ENCODE data around the gene ZNF618.

Gene ZNF618

DNA sequence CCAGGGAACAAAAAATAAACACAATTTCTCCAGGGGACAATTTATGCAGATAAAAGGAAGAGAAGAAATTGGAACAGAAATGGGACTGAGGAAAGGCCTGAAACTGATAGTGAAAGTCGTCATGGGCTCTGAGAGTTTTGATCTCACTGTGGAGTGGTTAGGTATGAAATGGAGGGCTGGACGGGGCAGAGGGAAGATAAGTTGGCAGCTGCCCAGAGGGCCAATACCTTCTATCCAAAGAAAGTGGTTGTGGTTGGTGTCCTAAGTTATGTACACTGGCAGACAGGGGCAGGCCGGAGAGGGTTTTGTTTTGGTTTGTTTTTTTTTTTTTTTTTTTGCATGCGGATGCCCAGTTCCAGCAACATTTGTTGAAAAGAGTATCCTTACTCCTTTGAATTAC lies 46.1 kb downstream of the ZNF618 start:
- TF ChIP-seq, protein P1, sequence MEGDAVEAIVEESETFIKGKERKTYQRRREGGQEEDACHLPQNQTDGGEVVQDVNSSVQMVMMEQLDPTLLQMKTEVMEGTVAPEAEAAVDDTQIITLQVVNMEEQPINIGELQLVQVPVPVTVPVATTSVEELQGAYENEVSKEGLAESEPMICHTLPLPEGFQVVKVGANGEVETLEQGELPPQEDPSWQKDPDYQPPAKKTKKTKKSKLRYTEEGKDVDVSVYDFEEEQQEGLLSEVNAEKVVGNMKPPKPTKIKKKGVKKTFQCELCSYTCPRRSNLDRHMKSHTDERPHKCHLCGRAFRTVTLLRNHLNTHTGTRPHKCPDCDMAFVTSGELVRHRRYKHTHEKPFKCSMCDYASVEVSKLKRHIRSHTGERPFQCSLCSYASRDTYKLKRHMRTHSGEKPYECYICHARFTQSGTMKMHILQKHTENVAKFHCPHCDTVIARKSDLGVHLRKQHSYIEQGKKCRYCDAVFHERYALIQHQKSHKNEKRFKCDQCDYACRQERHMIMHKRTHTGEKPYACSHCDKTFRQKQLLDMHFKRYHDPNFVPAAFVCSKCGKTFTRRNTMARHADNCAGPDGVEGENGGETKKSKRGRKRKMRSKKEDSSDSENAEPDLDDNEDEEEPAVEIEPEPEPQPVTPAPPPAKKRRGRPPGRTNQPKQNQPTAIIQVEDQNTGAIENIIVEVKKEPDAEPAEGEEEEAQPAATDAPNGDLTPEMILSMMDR (IDR thresholded peaks at IDR 0.05; ENCODE audit: insufficient read depth, missing control alignments) = no peak
- DNase-seq (ENCODE audit: insufficient read length, low spot score) (no peak), FAIRE-seq (no peak)

DNA sequence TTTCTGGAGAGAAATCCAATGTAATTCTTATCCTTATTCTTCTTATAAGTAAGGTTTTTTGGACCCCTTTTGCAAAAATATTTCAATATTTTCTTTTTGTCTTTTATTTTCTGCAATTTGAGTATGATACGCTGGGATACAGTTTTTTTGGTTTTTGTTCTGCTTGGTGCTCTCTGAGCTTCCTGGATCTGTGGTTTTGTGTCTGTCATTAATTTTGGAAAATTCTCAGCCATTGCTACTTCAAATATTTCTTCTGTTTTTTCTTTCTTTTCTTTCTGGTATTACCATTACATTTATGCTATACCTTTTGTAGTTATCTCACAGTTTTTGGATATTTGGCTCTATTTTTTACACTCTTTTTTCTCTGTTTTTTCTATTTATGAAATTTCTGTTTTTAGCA lies 50.1 kb downstream of the ZNF618 start:
- no peak for FAIRE-seq
- TF ChIP-seq, protein P1 (IDR thresholded peaks at IDR 0.05; ENCODE audit: insufficient read depth, missing control alignments) = no peak

GRCh38 chr9:113927277-113927676 lies 51.2 kb downstream of the ZNF618 start:
- TF ChIP-seq, protein P1 (IDR thresholded peaks at IDR 0.05; ENCODE audit: insufficient read depth, missing control alignments) = no peak
- no peak for FAIRE-seq
- DNase-seq (ENCODE audit: insufficient read length, low spot score) = no peak

More for the DNA sequence above, 50.1 kb downstream of the ZNF618 start:
- DNase-seq (ENCODE audit: insufficient read length, low spot score) = no peak

DNA sequence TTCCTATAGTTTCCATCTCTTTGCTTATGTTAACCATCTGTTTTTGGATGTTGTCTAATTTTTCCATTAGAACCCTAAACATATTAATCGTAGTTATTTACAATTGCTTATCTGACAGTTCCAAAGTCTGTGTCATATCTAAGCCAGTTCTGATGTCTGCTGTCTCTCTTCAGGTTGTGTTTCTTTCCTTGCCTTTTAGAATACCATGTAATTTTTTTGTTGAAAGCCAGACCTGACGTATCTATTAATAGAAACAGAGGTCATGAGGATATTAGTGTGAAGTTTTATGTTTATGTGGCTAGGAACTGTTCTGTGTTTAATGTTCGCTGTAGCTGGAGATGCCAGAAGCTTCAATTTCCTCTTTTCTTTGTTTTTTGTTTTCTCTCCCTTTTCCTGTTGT lies 52.2 kb downstream of the ZNF618 start:
- DNase-seq (ENCODE audit: insufficient read length, low spot score) (no peak), FAIRE-seq (no peak)
- TF ChIP-seq, protein P1 (IDR thresholded peaks at IDR 0.05; ENCODE audit: insufficient read depth, missing control alignments) = no peak

DNA sequence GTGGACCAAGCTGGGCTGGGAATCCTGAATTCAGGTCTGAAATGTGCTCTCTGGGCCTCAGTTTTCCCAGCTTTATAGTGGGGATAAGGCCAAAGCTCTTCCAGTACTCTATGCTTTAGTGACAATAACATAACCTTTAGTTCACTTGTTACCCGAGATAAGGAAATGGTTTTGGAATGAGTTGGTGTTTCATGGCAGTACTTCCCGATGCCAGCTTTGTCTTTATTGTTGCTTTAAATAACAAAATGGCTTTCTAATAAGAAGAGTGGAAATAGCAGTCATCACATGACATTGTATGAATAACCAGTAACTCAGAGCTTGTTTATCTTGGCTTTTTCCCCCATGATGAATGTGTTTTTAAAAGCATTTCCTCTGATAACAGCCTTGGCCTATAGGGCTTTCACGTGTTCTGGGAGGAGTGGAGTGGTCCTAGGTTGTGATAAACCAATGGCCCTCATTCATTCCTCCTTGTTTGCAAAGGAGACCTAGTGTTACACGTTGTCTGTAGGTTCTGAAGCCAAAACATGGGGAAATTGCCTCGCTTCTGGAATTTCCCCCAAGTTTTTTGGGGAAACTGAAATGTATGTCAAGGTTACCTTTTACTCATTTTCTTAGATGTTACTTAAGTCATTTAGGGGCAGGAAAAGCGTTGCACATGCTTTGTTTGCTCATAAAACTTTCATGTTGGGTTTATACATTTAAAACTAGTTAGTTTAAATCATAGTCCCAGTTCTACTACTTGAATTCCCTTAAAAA lies 53.7 kb downstream of the ZNF618 start:
- FAIRE-seq (no peak), DNase-seq (ENCODE audit: insufficient read length, low spot score) (no peak)
- TF ChIP-seq, protein P1 (IDR thresholded peaks at IDR 0.05; ENCODE audit: insufficient read depth, missing control alignments) = no peak

DNA sequence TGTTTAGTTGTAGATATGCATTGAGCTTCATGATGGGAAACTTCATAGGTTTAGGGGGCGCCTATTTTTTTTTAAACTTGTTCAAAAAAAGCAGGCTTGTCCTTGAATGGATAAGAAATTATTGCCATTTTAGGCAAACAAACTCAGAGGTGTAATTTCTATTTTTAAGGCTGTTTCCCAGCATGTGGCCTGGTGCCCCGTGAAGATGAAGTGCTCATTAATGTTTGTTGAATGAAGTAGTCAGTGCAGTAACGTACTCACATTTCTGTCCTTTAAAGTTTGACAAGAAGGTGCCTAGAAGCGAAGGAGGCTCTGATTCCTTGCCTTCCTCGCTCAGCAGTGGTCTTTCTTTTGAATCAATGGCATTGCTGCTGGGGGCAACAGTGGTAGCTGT lies 54.3 kb downstream of the ZNF618 start:
- DNase-seq (ENCODE audit: insufficient read length, low spot score) (no peak), FAIRE-seq (no peak)
- TF ChIP-seq, protein P1 (IDR thresholded peaks at IDR 0.05; ENCODE audit: insufficient read depth, missing control alignments) = no peak

- TF ChIP-seq, protein P1 (IDR thresholded peaks at IDR 0.05; ENCODE audit: insufficient read depth, missing control alignments) = no peak
- no peak for DNase-seq (ENCODE audit: insufficient read length, low spot score)
- no peak for FAIRE-seq
Measured at GRCh38 chr9:113931140-113931539, 55.0 kb downstream of the ZNF618 start.
